RWPE1 (cell line): ENCODE data around the gene DHX36.

Experiments
- CTCF ChIA-PET: fragments of 350-600 bp; sonication (Branson Sonifier 250); formaldehyde crosslinking; extraction: SDS; loops from one replicate; lab custom pipeline; 2021; lab: Yijun Ruan, JAX
- POLR2A ChIA-PET: fragments of 400-600 bp; formaldehyde crosslinking; extraction: SDS; loops from one replicate; lab custom pipeline; 2020; ENCODE audit warnings: antibody characterized with exemption; ENCODE audit not compliant: low non-redundant PET; lab: Yijun Ruan, JAX
- DNase-seq: peaks from one replicate; pipeline ENCODE4 v3.0.0; 2012; ENCODE audit warnings: low spot score
- H3K27ac ChIP-seq: fragments of 450-650 bp; 2 replicates; pipeline ENCODE4 v1.5.1; 2017
- CTCF ChIP-seq: fragments of 450-650 bp; conservative IDR thresholded peaks from 2 replicates; pipeline ENCODE4 v1.5.1; 2017; ENCODE audit warnings: low read depth, mild to moderate bottlenecking

The DHX36 gene

GRCh38 chr3:154251610-154252009 is 72.7 kb downstream of the DHX36 start:
- ChIA-PET CTCF (interaction anchor here (0.6 kb wide), 1 partner anchor 166 kb away, joined by 3 read pairs; no protein-coding TSS in a partner anchor), POLR2A (no interaction called here)
- no peak for DNase-seq
- no peak for TF ChIP-seq CTCF
- H3K27ac ChIP-seq = no peak overlapping the region

GRCh38 chr3:154250291-154250690 is 74.0 kb downstream of the DHX36 start:
- ChIA-PET POLR2A (no interaction called here), CTCF (no interaction called here)
- TF ChIP-seq CTCF = no peak
- no peak for DNase-seq
- H3K27ac ChIP-seq = no peak overlapping the region

GRCh38 chr3:154247806-154248415 is 76.4 kb downstream of the DHX36 start:
- no peak overlapping the region for H3K27ac ChIP-seq
- ChIA-PET POLR2A (no interaction called here), CTCF (interaction anchor here (0.6 kb wide), 1 partner anchor 127 kb away, joined by 5 read pairs; the partner anchor contains the start of gene ARHGEF26)
- no peak for TF ChIP-seq CTCF
- DNase-seq = no peak

- POLR2A ChIA-PET = no interaction called here
- H3K27ac ChIP-seq = peak overlapping the region; percentile 49; the same call in 1 of the 2 replicates
- CTCF ChIA-PET = no interaction called here
- TF ChIP-seq CTCF = no peak
- no peak for DNase-seq
Observed at GRCh38 chr3:154244644-154245043, 79.6 kb downstream of the DHX36 start.

- ChIA-PET POLR2A (no interaction called here), CTCF (no interaction called here)
- peak; percentile 24 for DNase-seq
- H3K27ac ChIP-seq = peak overlapping the region; percentile 86; the same call in 1 of the 2 replicates
- TF ChIP-seq CTCF = no peak
Observed at GRCh38 chr3:154243353-154243752, 80.9 kb downstream of the DHX36 start.

GRCh38 chr3:154242766-154243165 is 81.5 kb downstream of the DHX36 start:
- TF ChIP-seq CTCF = no peak
- ChIA-PET POLR2A (no interaction called here), CTCF (no interaction called here)
- H3K27ac ChIP-seq = peak overlapping the region; percentile 86
- DNase-seq = no peak
